OCI-LY3 (cell line): ENCODE results near the gene MRTFA.

ENCODE experiments used
- H2AFZ ChIP-seq: fragments of 200-600, 300-600 bp; shearing (Covaris generic); 2 replicates; pipeline ENCODE4 v1.6.0; 2014; ENCODE audit warnings: antibody characterized with exemption, low read depth, low read length
- H3K27ac ChIP-seq: fragments of 200-600, 300-600 bp; sonication (generic); 2 replicates; pipeline ENCODE4 v1.5.1; 2014; ENCODE audit warnings: mild to moderate bottlenecking, low read length, moderate library complexity, mixed read lengths
- H3K27me3 ChIP-seq: fragments of 200-600, 300-600 bp; sonication (generic); 2 replicates; pipeline ENCODE4 v1.6.1; 2014; ENCODE audit warnings: low read depth, low read length, mixed read lengths
- H3K36me3 ChIP-seq: fragments of 200-600, 300-600 bp; sonication (generic); replicated peaks from 2 replicates; pipeline ENCODE3; 2014; ENCODE audit warnings: low read depth, low read length, mixed read lengths
- H3K4me1 ChIP-seq: fragments of 300-600, 200-600 bp; sonication (generic); 2 replicates; pipeline ENCODE4 v1.6.1; 2014; ENCODE audit warnings: low read length, mixed read lengths
- H3K4me2 ChIP-seq: fragments of 200-600, 300-600 bp; sonication (generic); 2 replicates; pipeline ENCODE4 v1.6.1; 2014; ENCODE audit warnings: low read length, mixed read lengths
- H3K4me3 ChIP-seq: fragments of 300-600, 200-600 bp; sonication (generic); 2 replicates; pipeline ENCODE4 v1.5.1; 2014; ENCODE audit warnings: antibody characterized with exemption, mild to moderate bottlenecking, low read length, moderate library complexity
- H3K79me2 ChIP-seq: fragments of 300-600, 200-600 bp; shearing (Covaris generic); 2 replicates; pipeline ENCODE4 v1.6.1; 2014; ENCODE audit warnings: mild to moderate bottlenecking, low read length, mixed read lengths
- H3K9ac ChIP-seq: fragments of 300-600, 200-600 bp; shearing (Covaris generic); 2 replicates; pipeline ENCODE4 v1.6.0; 2014; ENCODE audit warnings: mild to moderate bottlenecking, low read length, moderate library complexity
- H3K9me3 ChIP-seq: fragments of 200-600, 300-600 bp; shearing (Covaris generic); 2 replicates; pipeline ENCODE4 v1.6.1; 2014; ENCODE audit warnings: low read length, mixed read lengths; ENCODE audit not compliant: insufficient read depth
- H4K20me1 ChIP-seq: fragments of 200-600, 300-600 bp; sonication (generic); 2 replicates; pipeline ENCODE4 v1.6.1; 2016; ENCODE audit warnings: low read length, mixed read lengths; ENCODE audit not compliant: insufficient read depth
- CTCF ChIP-seq: fragments of 200-600, 300-600 bp; sonication (generic); IDR thresholded peaks from 2 replicates; pipeline ENCODE4 v1.5.1; 2014; ENCODE audit warnings: antibody characterized with exemption, low read length, low read depth
- EZH2phosphoT487 ChIP-seq: fragments of 200-600 bp; shearing (Covaris generic); IDR thresholded peaks from 2 replicates; pipeline ENCODE4 v1.6.1; 2018; ENCODE audit warnings: antibody characterized with exemption, mixed run types, low read depth

MRTFA gene

GRCh38 chr22:40412441-40412840 lies 224.1 kb downstream of the MRTFA start:
- Histone ChIP-seq H3K9me3 (no peaks in the 10 kb centered on the region), H3K36me3 (peaks cover 50% of the 10 kb centered on the region), H3K27me3 (no peaks in the 10 kb centered on the region), H2AFZ (no peak overlapping the region), H3K27ac (peak overlapping the region; percentile 73), H3K4me1 (peaks cover 47% of the 10 kb centered on the region), H4K20me1 (no peaks in the 10 kb centered on the region), H3K9ac (no peak overlapping the region), H3K79me2 (no peaks in the 10 kb centered on the region), H3K4me2 (peak overlapping the region; percentile 44), H3K4me3 (no peak overlapping the region)
- no peak for TF ChIP-seq EZH2phosphoT487
- TF ChIP-seq CTCF: no peak

- H4K20me1 ChIP-seq: no peaks in the 10 kb centered on the region
- no peak overlapping the region for H3K9ac ChIP-seq
- TF ChIP-seq CTCF: no peak
- peaks cover 47% of the 10 kb centered on the region for H3K4me1 ChIP-seq
- no peak overlapping the region for H2AFZ ChIP-seq
- no peaks in the 10 kb centered on the region for H3K27me3 ChIP-seq
- no peak overlapping the region for H3K4me2 ChIP-seq
- H3K36me3 ChIP-seq: peaks cover 57% of the 10 kb centered on the region
- H3K9me3 ChIP-seq: no peaks in the 10 kb centered on the region
- no peak overlapping the region for H3K27ac ChIP-seq
- no peak overlapping the region for H3K4me3 ChIP-seq
- no peaks in the 10 kb centered on the region for H3K79me2 ChIP-seq
Measured at GRCh38 chr22:40411506-40411861, 225.0 kb downstream of the MRTFA start.

GRCh38 chr22:40410731-40411505 lies 225.6 kb downstream of the MRTFA start:
- Histone ChIP-seq H3K4me1 (peaks cover 43% of the 10 kb centered on the region), H3K27ac (no peak overlapping the region)
- TF ChIP-seq EZH2phosphoT487: no peak
- no peak for TF ChIP-seq CTCF

GRCh38 chr22:40410272-40410671 lies 226.2 kb downstream of the MRTFA start:
- no peaks in the 10 kb centered on the region for H3K27me3 ChIP-seq
- H4K20me1 ChIP-seq: no peaks in the 10 kb centered on the region
- no peak overlapping the region for H2AFZ ChIP-seq
- no peaks in the 10 kb centered on the region for H3K79me2 ChIP-seq
- no peak overlapping the region for H3K9ac ChIP-seq
- H3K27ac ChIP-seq: no peak overlapping the region
- TF ChIP-seq CTCF: no peak
- TF ChIP-seq EZH2phosphoT487: no peak
- no peaks in the 10 kb centered on the region for H3K9me3 ChIP-seq
- H3K4me3 ChIP-seq: no peak overlapping the region
- peaks cover 56% of the 10 kb centered on the region for H3K36me3 ChIP-seq
- no peak overlapping the region for H3K4me2 ChIP-seq
- H3K4me1 ChIP-seq: peaks cover 37% of the 10 kb centered on the region

More at GRCh38 chr22:40410731-40411505, 225.6 kb downstream of the MRTFA start:
- no peaks in the 10 kb centered on the region for H3K9me3 ChIP-seq
- no peak overlapping the region for H3K9ac ChIP-seq
- no peaks in the 10 kb centered on the region for H3K27me3 ChIP-seq
- H3K4me2 ChIP-seq: no peak overlapping the region
- H2AFZ ChIP-seq: no peak overlapping the region
- peaks cover 56% of the 10 kb centered on the region for H3K36me3 ChIP-seq
- no peak overlapping the region for H3K4me3 ChIP-seq
- no peaks in the 10 kb centered on the region for H3K79me2 ChIP-seq
- H4K20me1 ChIP-seq: no peaks in the 10 kb centered on the region
